HEK293T (cell line): ENCODE measurements around the gene TARS3.

Source experiments
- CTCF ChIA-PET: fragments of 350-600 bp; formaldehyde crosslinking; extraction: SDS; loops from one replicate; lab custom pipeline; 2021; ENCODE audit warnings: antibody characterized with exemption, inconsistent platforms; lab: Yijun Ruan, JAX
- POLR2A ChIA-PET: fragments of 350-600 bp; formaldehyde crosslinking; extraction: SDS; loops from one replicate; lab custom pipeline; 2020; ENCODE audit warnings: antibody characterized with exemption, inconsistent platforms; lab: Yijun Ruan, JAX
- DNase-seq: peaks from one replicate; pipeline ENCODE4 v3.0.0; 2012; ENCODE audit warnings: mixed read lengths; ENCODE audit errors: extremely low spot score
- ARNT ChIP-seq: fragments of 450-650 bp; IDR thresholded peaks from 2 replicates; pipeline ENCODE4 v1.6.1; 2017; ENCODE audit warnings: mild to moderate bottlenecking
- BHLHE40 ChIP-seq: fragments of 450-650 bp; IDR thresholded peaks from 2 replicates; pipeline ENCODE4 v1.6.1; 2016; ENCODE audit warnings: mild to moderate bottlenecking, moderate library complexity, borderline replicate concordance
- CTBP1 ChIP-seq: fragments of 450-650 bp; IDR thresholded peaks from 2 replicates; pipeline ENCODE4 v1.6.1; 2016; ENCODE audit warnings: borderline replicate concordance
- ELF4 ChIP-seq: fragments of 450-650 bp; IDR thresholded peaks from 2 replicates; pipeline ENCODE4 v1.6.1; 2017; ENCODE audit warnings: antibody characterized with exemption
- FOXA1 ChIP-seq: fragments of 450-650 bp; IDR thresholded peaks from 2 replicates; pipeline ENCODE4 v1.6.1; 2016; ENCODE audit warnings: mild to moderate bottlenecking
- FOXK2 ChIP-seq: fragments of 450-650 bp; IDR thresholded peaks from 2 replicates; pipeline ENCODE4 v1.6.1; 2016; ENCODE audit warnings: mild to moderate bottlenecking
- FOXM1 ChIP-seq: fragments of 450-650 bp; IDR thresholded peaks from 2 replicates; pipeline ENCODE4 v1.6.1; 2017; ENCODE audit warnings: mild to moderate bottlenecking, borderline replicate concordance
- HDGF ChIP-seq: fragments of 450-650 bp; IDR thresholded peaks from 2 replicates; pipeline ENCODE4 v1.6.1; 2017; ENCODE audit warnings: antibody characterized with exemption, borderline replicate concordance
- L3MBTL2 ChIP-seq: fragments of 450-650 bp; conservative IDR thresholded peaks from 2 replicates; pipeline ENCODE4 v1.6.1; 2016; ENCODE audit warnings: mild to moderate bottlenecking
- LEF1 ChIP-seq: fragments of 450-650 bp; IDR thresholded peaks from 2 replicates; pipeline ENCODE4 v1.6.1; 2017; ENCODE audit warnings: mild to moderate bottlenecking, borderline replicate concordance
- NFRKB ChIP-seq: fragments of 450-650 bp; IDR thresholded peaks from 2 replicates; pipeline ENCODE4 v1.6.1; 2016; ENCODE audit warnings: mild to moderate bottlenecking, moderate library complexity
- PKNOX1 ChIP-seq: fragments of 450-650 bp; IDR thresholded peaks from 2 replicates; pipeline ENCODE4 v1.6.1; 2016
- SP1 ChIP-seq: fragments of 450-650 bp; IDR thresholded peaks from 2 replicates; pipeline ENCODE4 v1.6.1; 2017
- SUZ12 ChIP-seq: fragments of 450-650 bp; IDR thresholded peaks from 2 replicates; pipeline ENCODE4 v1.6.1; 2016; ENCODE audit warnings: mild to moderate bottlenecking
- TARDBP ChIP-seq: fragments of 450-650 bp; IDR thresholded peaks from 2 replicates; pipeline ENCODE4 v1.6.1; 2016
- ZNF384 ChIP-seq: fragments of 450-650 bp; IDR thresholded peaks from 2 replicates; pipeline ENCODE4 v1.6.1; 2016

TARS3 gene

GRCh38 chr15:101646672-101647071 lies 77.6 kb downstream of the TARS3 start:
- ChIA-PET CTCF (no interaction called here), POLR2A (interaction anchor here (0.6 kb wide), 2 partner anchors 30 to 352 kb away, joined by 3 read pairs; partner anchors contain the start of gene SNRPA1)
- no peak for DNase-seq
- TF ChIP-seq TARDBP, result no peak
- TF ChIP-seq PKNOX1, result 0 out of 2 replicates have a peak, but pooled peaks have one; percentile 39

GRCh38 chr15:101642361-101642760 lies 81.9 kb downstream of the TARS3 start:
- ChIA-PET CTCF (interaction anchor here (1.0 to 3.6 kb wide), 9 partner anchors 8 to 366 kb away, joined by 3 to 33 read pairs (median 4); no protein-coding TSS in a partner anchor), POLR2A (interaction anchor here (0.6 to 2.5 kb wide), 4 partner anchors 10 to 347 kb away, joined by 3 to 15 read pairs (median 7); partner anchors contain the start of genes SNRPA1 and TM2D3)
- no peak for DNase-seq
- TF ChIP-seq SUZ12, result no peak
- no peak for TF ChIP-seq TARDBP
- TF ChIP-seq L3MBTL2, result no peak
- no peak for TF ChIP-seq ELF4
- TF ChIP-seq ZNF384, result no peak
- no peak for TF ChIP-seq ARNT
- TF ChIP-seq HDGF, result no peak
- TF ChIP-seq FOXM1, result no peak
- no peak for TF ChIP-seq FOXK2
- no peak for TF ChIP-seq PKNOX1
- no peak for TF ChIP-seq FOXA1
- no peak for TF ChIP-seq CTBP1
- TF ChIP-seq LEF1, result no peak
- TF ChIP-seq BHLHE40, result no peak
- no peak for TF ChIP-seq SP1

GRCh38 chr15:101641894-101642293 lies 82.4 kb downstream of the TARS3 start:
- ChIA-PET POLR2A (interaction anchor here (0.6 to 2.5 kb wide), 3 partner anchors 11 to 346 kb away, joined by 3 to 15 read pairs (median 11); partner anchors contain the start of genes SNRPA1 and TM2D3), CTCF (interaction anchor here (0.6 to 3.6 kb wide), 24 partner anchors 8 to 601 kb away, joined by 3 to 33 read pairs (median 3); partner anchors contain the start of genes SNRPA1 and TM2D3)
- TF ChIP-seq L3MBTL2 (no peak), FOXK2 (no peak), LEF1 (no peak), CTBP1 (no peak), FOXM1 (no peak), HDGF (no peak), PKNOX1 (no peak), BHLHE40 (no peak), ELF4 (no peak), FOXA1 (no peak), ARNT (no peak), ZNF384 (no peak), SP1 (no peak), TARDBP (no peak), NFRKB (no peak), SUZ12 (no peak)
- DNase-seq, result no peak

GRCh38 chr15:101641129-101641764 lies 83.0 kb downstream of the TARS3 start:
- peak; percentile 79 for DNase-seq
- TF ChIP-seq ZNF384 (peak; percentile 95), PKNOX1 (peak; percentile 96), LEF1 (no peak)
- ChIA-PET CTCF (interaction anchor here (0.5 to 3.6 kb wide), 28 partner anchors 9 to 601 kb away, joined by 3 to 33 read pairs (median 3); partner anchors contain the start of genes SNRPA1 and TM2D3), POLR2A (interaction anchor here (2.3 to 2.5 kb wide), 2 partner anchors 11 to 346 kb away, joined by 11 to 15 read pairs; partner anchors contain the start of genes SNRPA1 and TM2D3)

GRCh38 chr15:101639667-101640066 lies 84.6 kb downstream of the TARS3 start:
- no peak for DNase-seq
- ChIA-PET POLR2A (interaction anchor here (0.8 to 1.3 kb wide), 3 partner anchors 23 to 350 kb away, joined by 3 to 4 read pairs (median 3); partner anchors contain the start of gene SNRPA1), CTCF (interaction anchor here (0.8 to 3.6 kb wide), 3 partner anchors 23 to 81 kb away, joined by 3 to 33 read pairs (median 3); no protein-coding TSS in a partner anchor)
- TF ChIP-seq ZNF384 (no peak), LEF1 (no peak), NFRKB (no peak), ARNT (no peak), SUZ12 (no peak), BHLHE40 (no peak), HDGF (no peak), FOXK2 (no peak), SP1 (no peak), CTBP1 (no peak), FOXM1 (no peak), TARDBP (no peak), FOXA1 (no peak), ELF4 (no peak), L3MBTL2 (no peak), PKNOX1 (no peak)
